Activated naive CD8-positive, alpha-beta T cell treated with anti-CD3 and anti-CD28 coated beads, Interleukin-2, amount 50 U/mL, for 16 hours (primary cell): ENCODE results near the gene CD44.
A peak's percentile ranks its signal among the peaks of the same experiment; 100 is the strongest.
"Not testable (repeated sequence)": the region's sequence is repeated elsewhere in the genome, so short reads cannot be mapped to it uniquely, and the experiment has no call there.

Experiments
- DNase-seq: peaks from one replicate; pipeline ENCODE4 v3.0.0-alpha.2; 2020; ENCODE audit warnings: low read depth, low spot score

Gene CD44

GRCh38 chr11:35138943-35139721, at the start of gene CD44:
Gene CD44 (plus strand): TSS chr11:35139171. CDS start chr11:35139304, 133 bp downstream.
- DNase-seq, result peak; percentile 54

DNA sequence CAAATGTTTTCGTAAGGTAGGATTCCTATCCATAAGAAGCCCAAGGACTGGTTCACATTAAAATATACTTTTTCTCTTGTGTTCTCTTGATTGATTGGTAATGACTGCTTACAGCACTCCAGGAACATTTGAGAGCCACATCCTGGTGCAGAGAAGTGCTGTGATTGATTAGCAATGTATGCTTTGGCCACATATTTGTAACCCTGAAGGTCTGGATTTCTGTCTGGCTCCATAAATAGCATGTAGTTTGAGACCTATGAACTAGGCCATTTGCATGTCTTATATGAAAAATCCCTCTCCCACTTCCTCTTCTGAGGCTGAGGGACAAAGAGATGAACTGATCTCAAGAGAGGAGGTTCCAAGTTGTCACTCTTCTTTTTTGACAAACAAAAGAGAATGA, 49.3 kb upstream of the CD44 start:
- DNase-seq, result no peak

DNA sequence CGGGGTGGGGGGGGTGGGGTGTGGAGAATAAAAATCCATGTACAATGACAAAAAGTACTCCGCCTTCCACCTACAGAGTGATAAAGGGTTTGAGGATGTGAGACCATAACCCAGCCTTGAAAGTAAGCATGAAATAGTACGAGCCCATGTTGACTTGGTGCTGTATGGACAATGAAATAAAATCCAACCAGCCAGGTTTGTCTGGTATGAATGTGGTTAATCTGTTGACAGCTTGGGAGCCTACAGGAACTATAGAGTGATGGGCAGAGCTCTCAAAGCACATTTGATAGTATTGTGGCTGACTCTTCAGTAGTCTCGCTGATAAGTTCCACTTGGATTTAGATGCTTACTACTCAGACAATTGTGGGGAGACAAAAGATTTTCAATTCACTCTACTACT, 48.8 kb upstream of the CD44 start:
- DNase-seq, result no peak

DNA sequence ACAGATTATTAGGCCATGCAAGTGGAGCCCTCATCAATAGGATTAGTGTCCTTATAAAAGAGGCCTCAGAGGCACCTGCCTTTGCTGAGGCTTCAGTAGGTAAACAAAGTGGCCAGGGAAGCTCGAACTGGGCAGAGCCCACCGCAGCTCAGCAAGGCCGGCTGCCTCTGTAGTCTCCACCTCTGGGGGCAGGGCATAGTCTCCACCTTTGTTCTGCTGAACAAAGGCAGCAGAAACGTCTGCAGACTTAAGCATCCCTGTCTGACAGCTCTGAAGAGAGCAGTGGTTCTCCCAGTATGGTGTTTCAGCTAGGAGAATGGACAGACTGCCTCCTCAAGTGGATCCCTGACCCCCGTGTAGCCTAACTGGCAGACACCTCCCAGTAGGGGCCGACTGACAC, 48.0 kb upstream of the CD44 start:
- not testable (repeated sequence) for DNase-seq

GRCh38 chr11:35096723-35097122, 42.2 kb upstream of the CD44 start:
- DNase-seq, result no peak

DNA sequence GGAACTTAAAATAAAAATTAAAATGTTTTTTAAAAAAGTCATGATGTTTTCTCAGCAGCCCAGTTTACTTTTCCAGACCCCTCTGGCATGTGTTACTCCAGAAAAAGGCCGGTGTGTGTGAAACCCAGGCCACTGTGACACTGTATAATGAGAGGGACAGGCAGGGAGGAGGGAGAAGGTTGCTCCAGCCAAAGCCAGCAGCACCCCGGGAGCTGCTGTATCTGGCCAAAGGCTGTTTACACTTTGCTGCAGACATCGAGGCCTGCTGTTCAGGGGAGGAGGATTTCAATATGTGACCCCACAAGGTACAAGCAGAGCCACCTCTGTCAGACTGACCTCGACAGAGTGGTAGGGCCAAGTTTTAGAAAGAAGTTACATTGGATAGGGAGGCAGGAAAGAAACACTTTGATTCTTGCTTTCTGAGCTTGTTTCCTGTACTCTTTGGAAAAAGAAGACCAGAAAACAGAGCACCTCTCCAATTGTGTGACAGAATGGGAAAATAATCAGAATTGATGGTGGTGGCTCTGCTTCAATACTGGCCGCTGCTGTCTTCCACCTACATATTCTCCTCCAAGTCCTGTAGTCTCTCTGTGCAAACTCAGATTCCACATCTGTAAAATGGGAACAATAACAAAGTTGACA, 41.0 kb upstream of the CD44 start:
- no peak for DNase-seq

DNA sequence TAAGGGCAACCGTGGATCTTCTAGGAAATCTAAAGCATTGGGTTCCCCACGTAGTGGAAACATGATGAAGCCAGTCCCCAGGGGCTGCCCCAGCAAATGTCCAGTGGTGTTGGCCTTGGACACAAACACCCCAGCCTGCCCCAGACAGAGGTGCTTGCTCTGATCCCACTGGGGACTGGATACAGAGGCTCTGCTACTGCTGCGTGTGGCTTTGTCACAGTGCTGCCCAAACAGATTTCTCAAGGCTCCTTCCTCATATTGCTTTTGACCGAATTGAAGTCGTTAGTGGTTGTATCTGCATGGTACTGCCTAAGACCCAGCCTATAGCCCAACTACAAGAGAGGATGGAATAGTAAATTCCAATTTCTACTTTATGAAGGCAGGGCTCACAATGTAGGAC, 40.1 kb upstream of the CD44 start:
- no peak for DNase-seq

- no peak for DNase-seq
These were observed 39.5 kb upstream of the CD44 start for GRCh38 chr11:35099278-35100012.

DNA sequence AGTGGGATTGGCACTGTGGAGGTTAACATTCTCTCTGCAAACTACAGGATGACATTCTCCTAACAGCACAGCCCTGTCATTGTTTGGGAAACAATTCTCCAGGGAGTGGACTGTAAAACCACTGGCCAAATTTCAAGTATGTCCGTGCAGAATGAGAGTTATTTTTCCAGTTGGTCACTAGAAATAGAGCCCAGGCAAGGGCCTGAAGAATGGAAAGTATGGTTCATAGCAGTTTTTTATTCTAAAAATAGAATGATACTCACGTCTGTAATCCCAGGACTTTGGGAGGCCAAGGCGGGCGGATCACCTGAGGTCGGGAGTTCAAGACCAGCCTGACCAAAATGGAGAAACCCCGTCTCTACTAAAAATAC, 39.0 kb upstream of the CD44 start:
- no peak for DNase-seq

DNA sequence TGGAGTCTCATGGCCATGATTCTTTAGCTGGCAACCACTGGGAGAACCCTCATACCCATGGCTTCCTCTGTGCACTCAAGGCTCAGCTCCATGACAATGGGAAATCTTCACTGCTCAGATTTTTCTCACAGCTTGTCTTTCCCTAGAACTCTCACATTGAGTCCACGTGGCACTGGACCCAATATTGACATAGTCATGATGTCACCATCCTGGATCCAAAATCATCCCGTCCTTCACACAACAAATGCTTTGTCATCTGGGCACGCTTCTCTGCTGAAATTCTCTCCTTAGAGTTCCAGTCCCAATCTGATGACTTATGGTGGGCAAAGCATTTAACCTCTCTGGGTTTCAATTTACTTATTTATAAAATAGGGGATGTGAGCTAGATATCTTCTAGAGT, 37.7 kb upstream of the CD44 start:
- DNase-seq, result no peak

GRCh38 chr11:35102267-35102666, 36.7 kb upstream of the CD44 start:
- DNase-seq, result no peak

DNA sequence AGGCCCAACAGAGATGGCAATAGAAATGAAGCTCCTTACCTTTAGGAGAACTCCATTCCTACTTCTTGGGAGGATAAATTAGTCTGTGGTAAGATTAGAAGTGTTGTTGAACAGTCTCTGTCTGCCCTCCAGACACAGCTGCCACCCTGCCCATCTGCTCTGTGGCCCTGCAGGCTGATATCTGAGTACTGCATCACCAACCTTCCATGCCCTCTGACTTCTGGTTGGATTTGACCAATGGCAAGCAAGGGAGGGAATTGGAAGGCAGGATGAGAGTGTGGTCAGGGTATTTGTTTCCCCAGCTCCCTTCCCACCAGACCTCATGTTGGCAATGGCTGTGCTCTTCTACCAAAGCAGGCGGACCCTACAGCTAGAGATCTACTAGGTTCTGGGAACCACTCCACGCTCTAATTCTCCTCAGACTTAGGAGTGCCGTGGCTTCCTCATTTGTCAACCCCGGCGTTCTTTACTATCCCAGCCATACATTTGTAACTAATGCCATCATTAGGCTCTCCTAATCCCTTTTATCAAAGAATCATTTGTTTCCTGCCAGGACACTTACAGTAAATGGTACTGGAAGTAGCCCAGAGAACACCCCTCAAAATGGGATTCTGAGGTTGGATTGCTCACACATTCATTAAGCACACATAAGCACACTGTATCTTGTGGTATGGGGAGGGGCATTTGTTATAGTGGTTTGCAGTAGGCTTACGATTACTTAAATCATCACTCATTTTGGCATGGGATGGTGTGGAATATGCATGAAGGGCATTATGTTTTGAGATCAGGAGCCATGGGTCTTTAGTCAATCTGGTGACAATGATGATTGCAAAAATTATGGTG, 35.4 kb upstream of the CD44 start:
- DNase-seq, result no peak

DNA sequence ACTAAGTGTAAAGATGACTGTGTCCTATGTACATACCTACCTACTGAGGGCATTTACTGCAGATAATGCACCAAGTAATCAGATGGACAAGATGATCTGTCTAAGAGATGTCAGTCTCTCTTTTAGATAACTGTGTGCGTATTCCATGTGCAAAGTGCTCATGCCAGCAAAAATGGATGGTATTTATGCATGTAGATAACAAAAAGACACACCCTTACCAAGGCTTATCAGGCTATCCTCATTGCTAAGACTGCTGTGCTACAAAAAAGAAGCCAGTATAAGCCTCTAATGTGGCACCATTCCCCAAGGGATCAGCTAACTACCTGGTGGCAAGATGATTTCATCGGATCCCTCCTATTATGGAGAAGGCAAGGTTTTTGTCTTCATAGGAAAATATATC, 34.3 kb upstream of the CD44 start:
- no peak for DNase-seq

- DNase-seq, result no peak
These were observed 33.5 kb upstream of the CD44 start for GRCh38 chr11:35105319-35106079.

DNA sequence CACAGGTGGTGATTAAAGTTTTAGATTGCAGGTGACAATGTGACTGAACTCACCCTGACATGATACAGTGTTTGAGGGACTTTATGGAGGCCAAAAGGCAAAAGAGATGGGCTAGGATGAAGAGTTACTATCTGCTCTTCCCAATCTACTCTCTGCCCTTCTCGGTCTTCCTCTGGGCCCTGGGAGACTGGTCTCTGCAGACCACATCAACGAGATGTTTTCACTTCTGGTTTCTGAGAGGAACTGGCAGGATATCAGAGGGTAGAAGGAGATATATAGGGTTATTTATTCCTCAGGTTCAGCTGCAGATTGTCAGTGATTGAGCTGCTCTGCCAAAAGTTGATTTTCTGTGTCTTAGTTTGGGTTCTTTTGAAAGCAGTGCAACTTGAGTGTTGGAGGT, 32.4 kb upstream of the CD44 start:
- no peak for DNase-seq

DNA sequence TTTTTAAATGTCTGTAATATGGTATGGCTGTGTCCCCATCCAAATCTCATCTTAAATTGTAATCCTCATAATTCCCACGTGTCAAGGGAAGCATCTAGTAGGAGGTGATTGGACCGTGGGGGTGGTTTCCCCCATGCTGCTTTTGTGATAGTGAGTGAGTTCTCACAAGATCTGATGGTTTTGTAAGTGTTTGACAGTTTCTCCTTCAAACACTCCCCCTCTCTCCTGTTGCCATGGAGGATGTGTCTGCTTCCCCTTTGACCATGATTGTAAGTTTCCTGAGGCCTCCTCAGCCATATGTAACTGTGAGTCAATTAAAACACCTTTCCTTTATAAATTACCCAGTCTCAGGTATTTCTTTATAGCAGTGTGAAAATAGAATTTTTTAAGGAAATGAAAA, 31.1 kb upstream of the CD44 start:
- DNase-seq, result no peak

DNA sequence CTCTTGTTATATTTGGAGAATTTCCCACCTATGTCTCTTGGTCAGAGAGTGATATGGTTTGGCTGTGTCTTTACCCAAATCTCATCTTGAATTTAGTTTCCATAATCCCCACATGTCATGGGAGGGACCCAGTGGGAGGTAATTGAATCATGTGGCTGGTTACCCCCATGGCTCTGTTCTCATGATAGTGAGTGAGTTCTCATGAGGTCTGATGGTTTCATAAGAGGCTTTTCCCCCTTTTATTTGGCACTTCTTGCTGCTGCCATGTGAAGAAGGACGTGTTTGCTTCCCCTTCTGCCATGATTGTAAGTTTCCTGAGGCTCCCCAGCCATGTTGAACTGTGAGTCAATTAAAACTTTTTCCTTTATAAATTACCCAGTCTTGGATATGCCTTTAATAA, 30.6 kb upstream of the CD44 start:
- DNase-seq, result not testable (repeated sequence)

GRCh38 chr11:35109041-35109440, 29.9 kb upstream of the CD44 start:
- no peak for DNase-seq

DNA sequence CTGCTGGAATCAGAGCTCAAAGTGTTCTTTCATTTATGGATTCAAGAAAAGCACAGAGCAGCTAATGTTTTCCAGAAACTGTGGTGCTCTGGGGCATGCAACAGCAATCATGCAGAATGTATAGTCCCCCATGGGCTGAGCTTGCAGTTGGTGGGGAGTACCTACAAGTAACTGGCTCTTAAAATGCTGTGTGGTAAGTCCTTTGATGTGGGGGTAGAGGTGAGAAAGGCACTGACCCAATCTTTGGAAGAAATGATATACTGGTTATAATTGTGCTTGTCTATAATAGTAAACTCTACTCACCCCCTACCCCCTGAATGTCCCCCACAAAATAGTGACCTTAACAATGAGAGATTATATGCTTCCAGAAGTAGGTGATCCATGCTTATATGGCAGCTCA, 29.1 kb upstream of the CD44 start:
- no peak for DNase-seq

GRCh38 chr11:35111161-35112055, 27.6 kb upstream of the CD44 start:
- no peak for DNase-seq
